ENCODE measurements around the gene INVS.
"Not testable (repeated sequence)": the region's sequence is repeated elsewhere in the genome, so short reads cannot be mapped to it uniquely, and the experiment has no call there.

The INVS gene

GRCh38 chr9:100084734-100085133 is 14.3 kb upstream of the INVS start:
- TF ChIP-seq CTCF (IDR thresholded peaks at IDR 0.05; ENCODE audit: control insufficient read depth, insufficient read depth, low read depth, low read length, missing control alignments) = no peak
- no peak overlapping the region for H3K4me3 ChIP-seq (ENCODE audit: control insufficient read depth, low read depth, low read length)
- no peak for DNase-seq (ENCODE audit: low read depth)

DNA sequence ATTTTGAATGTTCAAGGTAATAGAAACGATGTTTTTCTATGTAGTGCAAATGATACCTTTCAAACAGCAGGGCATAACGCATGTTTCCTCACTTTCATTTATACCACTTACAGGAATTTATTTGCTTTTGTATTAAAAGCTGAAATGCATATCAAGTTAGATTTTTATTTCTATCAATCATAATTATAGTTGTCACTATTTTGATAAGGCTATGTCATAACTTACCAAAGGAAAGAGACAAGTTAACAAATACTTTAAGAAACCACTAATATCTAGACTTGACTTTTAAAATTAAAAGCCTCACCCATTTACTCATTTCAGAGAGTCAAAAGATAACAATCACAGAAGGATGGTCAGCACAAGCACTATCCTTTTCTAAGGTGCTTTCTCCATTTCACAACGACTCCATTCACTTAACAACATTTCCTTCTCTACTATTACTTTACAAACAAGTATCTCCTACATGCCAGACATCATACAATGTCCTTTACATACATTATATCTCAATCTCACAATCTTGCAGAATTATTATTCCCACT is 12.9 kb upstream of the INVS start:
- H3K4me3 ChIP-seq (ENCODE audit: control insufficient read depth, low read depth, low read length) = no peak overlapping the region
- DNase-seq (ENCODE audit: low read depth) = no peak
- TF ChIP-seq CTCF (IDR thresholded peaks at IDR 0.05; ENCODE audit: control insufficient read depth, insufficient read depth, low read depth, low read length, missing control alignments) = no peak

DNA sequence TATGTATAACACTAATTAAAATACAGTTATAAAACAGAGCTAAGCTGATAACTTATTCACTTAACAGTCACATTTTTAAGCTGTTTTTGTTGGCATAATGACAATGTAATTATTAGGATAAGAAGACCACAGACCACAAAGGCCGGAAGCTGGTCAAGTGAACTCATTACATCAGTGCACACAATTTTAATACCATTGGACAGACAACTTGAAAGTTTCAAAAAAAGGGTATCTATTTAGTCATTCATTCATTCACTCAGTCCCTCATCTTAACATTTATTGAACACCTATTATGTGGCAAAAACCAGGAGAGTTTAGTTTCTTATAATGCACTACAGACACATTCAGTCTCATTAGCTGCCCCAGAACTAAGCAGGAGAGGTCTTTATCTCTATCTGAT is 11.8 kb upstream of the INVS start:
- DNase-seq (ENCODE audit: low read depth) = no peak
- TF ChIP-seq CTCF (IDR thresholded peaks at IDR 0.05; ENCODE audit: control insufficient read depth, insufficient read depth, low read depth, low read length, missing control alignments) = no peak
- H3K4me3 ChIP-seq (ENCODE audit: control insufficient read depth, low read depth, low read length) = no peak overlapping the region

GRCh38 chr9:100088202-100088601 is 10.8 kb upstream of the INVS start:
- DNase-seq (ENCODE audit: low read depth) = no peak
- no peak for TF ChIP-seq CTCF (IDR thresholded peaks at IDR 0.05; ENCODE audit: control insufficient read depth, insufficient read depth, low read depth, low read length, missing control alignments)
- no peak overlapping the region for H3K4me3 ChIP-seq (ENCODE audit: control insufficient read depth, low read depth, low read length)

GRCh38 chr9:100090880-100091279 is 8.2 kb upstream of the INVS start:
- DNase-seq (ENCODE audit: low read depth) = no peak
- TF ChIP-seq CTCF (IDR thresholded peaks at IDR 0.05; ENCODE audit: control insufficient read depth, insufficient read depth, low read depth, low read length, missing control alignments) = no peak
- no peak overlapping the region for H3K4me3 ChIP-seq (ENCODE audit: control insufficient read depth, low read depth, low read length)

DNA sequence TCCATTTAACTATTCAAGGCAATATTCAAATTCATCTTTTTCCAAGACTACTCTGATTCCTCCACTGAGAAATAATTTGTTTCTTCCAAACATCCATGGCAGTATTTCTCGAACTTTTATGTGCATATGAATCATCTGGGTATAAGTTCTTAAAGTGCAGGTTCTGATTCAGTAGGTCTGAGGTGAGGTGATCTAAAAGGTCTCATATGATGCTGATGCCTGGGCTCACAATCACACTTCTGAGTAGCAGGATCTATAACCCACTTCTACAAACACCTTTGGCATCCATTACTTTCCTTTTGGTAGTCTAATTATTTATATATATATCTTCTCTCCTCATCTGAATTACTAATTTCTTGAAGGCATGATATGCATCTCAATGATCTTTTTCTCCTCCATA is 7.4 kb upstream of the INVS start:
- H3K4me3 ChIP-seq (ENCODE audit: control insufficient read depth, low read depth, low read length) = no peak overlapping the region
- no peak for TF ChIP-seq CTCF (IDR thresholded peaks at IDR 0.05; ENCODE audit: control insufficient read depth, insufficient read depth, low read depth, low read length, missing control alignments)
- no peak for DNase-seq (ENCODE audit: low read depth)

- no peak for TF ChIP-seq CTCF (IDR thresholded peaks at IDR 0.05; ENCODE audit: control insufficient read depth, insufficient read depth, low read depth, low read length, missing control alignments)
- no peak overlapping the region for H3K4me3 ChIP-seq (ENCODE audit: control insufficient read depth, low read depth, low read length)
- DNase-seq (ENCODE audit: low read depth) = no peak
Measured at GRCh38 chr9:100092066-100092465, 7.0 kb upstream of the INVS start.

DNA sequence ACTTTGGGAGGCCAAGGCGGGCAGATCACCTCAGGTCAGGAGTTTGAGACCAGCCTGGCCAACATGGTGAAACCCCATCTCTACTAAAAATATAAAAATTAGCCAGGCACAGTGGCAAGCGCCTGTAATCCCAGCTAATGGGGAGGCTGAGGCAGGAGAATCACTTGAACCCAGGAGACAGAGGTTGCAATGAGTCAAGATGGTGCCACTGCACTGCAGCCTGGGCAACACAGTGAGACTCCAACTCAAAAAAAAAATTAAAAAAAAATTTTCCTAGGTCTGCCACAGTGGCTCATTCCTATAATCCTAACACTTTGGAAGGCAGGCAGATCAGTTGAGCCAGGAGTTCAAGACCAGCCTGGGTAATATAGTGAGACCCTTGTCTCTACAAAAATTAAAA is 4.6 kb upstream of the INVS start:
- DNase-seq (ENCODE audit: low read depth); H3K4me3 ChIP-seq (ENCODE audit: control insufficient read depth, low read depth, low read length): not testable (repeated sequence)
